CD4-positive, alpha-beta memory T cell (primary cell): ENCODE results near the gene PTPN4. TPM values are rescaled to one million over a fixed set of nuclear protein-coding genes. Genes with fewer than 3 reads are reported as not detected.
A peak's percentile ranks its signal among the peaks of the same experiment; 100 is the strongest.

Experiments used
- CTCF ChIA-PET: fragments of 350-600 bp; sonication (Branson Sonifier 250); formaldehyde crosslinking; loops from one replicate; lab custom pipeline; 2021; ENCODE audit warnings: inconsistent platforms; ENCODE audit not compliant: partially characterized antibody; lab: Charles Lee
- POLR2A ChIA-PET: fragments of 350-600 bp; sonication (Branson Sonifier 250); formaldehyde crosslinking; loops from one replicate; lab custom pipeline; 2021; ENCODE audit not compliant: partially characterized antibody; lab: Charles Lee
- DNase-seq, 5 donors: peaks; one replicate each; pipeline versions ENCODE4 v3.0.0 to v3.0.0-alpha.2; 2020 to 2022; ENCODE audit warnings: mixed read lengths in 1 of 5
- H3K27ac ChIP-seq: one replicate; pipeline ENCODE4 v1.7.0; 2013; ENCODE audit warnings: low read depth, low read length
- H3K27me3 ChIP-seq: 2 replicates; pipeline ENCODE4 v1.7.0; 2013; ENCODE audit warnings: mild to moderate bottlenecking, low read length, moderate library complexity; ENCODE audit not compliant: insufficient read depth
- H3K36me3 ChIP-seq: 2 replicates; pipeline ENCODE4 v1.7.0; 2013; ENCODE audit warnings: mild to moderate bottlenecking, low read length, moderate library complexity; ENCODE audit not compliant: insufficient read depth
- H3K4me1 ChIP-seq: 2 replicates; pipeline ENCODE4 v1.7.0; 2013; ENCODE audit warnings: mild to moderate bottlenecking, low read length, moderate library complexity; ENCODE audit not compliant: insufficient read depth
- H3K4me3 ChIP-seq, 2 donors: one replicate each; pipeline ENCODE4 v1.7.0; 2013; ENCODE audit warnings: low read length in 2 of 2, mild to moderate bottlenecking in 1 of 2
- H3K9me3 ChIP-seq, 2 donors: one replicate each; pipeline ENCODE4 v1.7.0; 2013; ENCODE audit warnings: low read length in 2 of 2, control low read depth in 1 of 2; ENCODE audit not compliant: control insufficient read depth in 1 of 2
- H3K27ac Mint-ChIP-seq, 7 donors: one replicate each; pipeline ENCODE4 v1.8.0; 2020 to 2021; ENCODE audit warnings: mixed read lengths in 7 of 7, mild to moderate bottlenecking in 6 of 7, inconsistent platforms in 3 of 7, moderate library complexity in 3 of 7
- H3K27me3 Mint-ChIP-seq, 2 donors: one replicate each; pipeline ENCODE4 v1.8.0; 2020 to 2021; ENCODE audit warnings: mixed read lengths in 2 of 2
- H3K36me3 Mint-ChIP-seq, 2 donors: one replicate each; pipeline ENCODE4 v1.8.0; 2020 to 2021; ENCODE audit warnings: mixed read lengths in 2 of 2, inconsistent platforms in 1 of 2, mild to moderate bottlenecking in 1 of 2
- H3K4me1 Mint-ChIP-seq, 4 donors: one replicate each; pipeline ENCODE4 v1.8.0; 2020 to 2021; ENCODE audit warnings: mixed read lengths in 4 of 4, mild to moderate bottlenecking in 1 of 4
- H3K4me3 Mint-ChIP-seq, 8 donors: one replicate each; pipeline ENCODE4 v1.8.0; 2020 to 2021; ENCODE audit warnings: mixed read lengths in 8 of 8, mild to moderate bottlenecking in 7 of 8, moderate library complexity in 6 of 8, inconsistent platforms in 3 of 8
- H3K9me3 Mint-ChIP-seq, 8 donors: one replicate each; pipeline ENCODE4 v1.8.0; 2020 to 2021; ENCODE audit warnings: mixed read lengths in 8 of 8, mild to moderate bottlenecking in 5 of 8, inconsistent platforms in 3 of 8, moderate library complexity in 1 of 8
- intact Hi-C: fragments of 100-400 bp; cut with micrococcal nuclease; formaldehyde crosslinking; loops from one replicate; pipeline ENCODE4 v1.15.1; 2023
- polyA plus RNA-seq, 2 donors: library from polyadenylated mRNA; unstranded; fragments of 300-500 nt; fragmentation: Illumina TruSeq; gene quantifications; one replicate each; pipeline ENCODE4 v1.2.3, GENCODE V29; 2021
- total RNA-seq, 2 experiments: library from RNA; stranded (reverse); gene quantifications; one replicate each; pipeline ENCODE4 v1.2.3, GENCODE V29; 2021

The PTPN4 gene
- total and polyA plus RNA-seq, 4 experiments from 2014 or later = 83.1 to 137 (median 92.9) TPM

DNA sequence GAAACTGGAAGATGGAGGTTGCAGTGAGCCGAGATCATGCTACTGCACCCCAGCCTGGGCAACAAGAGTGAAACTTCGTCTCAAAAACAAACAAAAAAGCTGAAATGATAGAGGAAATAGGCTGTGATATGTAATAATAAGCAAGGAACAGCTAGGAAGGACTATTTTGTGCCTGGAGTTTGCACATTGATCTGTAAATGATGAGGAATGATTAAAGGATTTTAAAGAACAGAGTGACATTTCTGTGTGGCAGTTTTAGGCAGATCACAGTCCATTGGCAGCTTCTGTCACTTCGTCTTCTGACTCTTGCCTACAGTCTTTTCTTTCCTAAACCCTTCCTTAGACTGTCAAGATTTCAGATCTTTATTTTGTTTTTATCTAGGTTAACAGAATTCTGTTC, 272.6 kb downstream of the PTPN4 start:
- intact Hi-C loops = no loop called here
- no peaks in the 10 kb centered on the region for H3K36me3 ChIP-seq
- ChIA-PET CTCF (no interaction called here), POLR2A (interaction anchor here (0.6 kb wide), 1 partner anchor 277 kb away, joined by 3 read pairs; no protein-coding TSS in a partner anchor)
- peaks cover 0 to 1% (median 0%) of the 10 kb centered on the region in 8 donors for H3K9me3 Mint-ChIP-seq
- no peak overlapping the region for H3K27ac ChIP-seq
- no peak overlapping the region for H3K4me3 ChIP-seq
- no peak for DNase-seq
- H3K9me3 ChIP-seq = no peaks in the 10 kb centered on the region
- H3K4me1 ChIP-seq = no peaks in the 10 kb centered on the region
- H3K36me3 Mint-ChIP-seq = peaks cover 2 to 9% of the 10 kb centered on the region in 2 donors
- no peaks in the 10 kb centered on the region for H3K27me3 ChIP-seq
- peak overlapping the region in 1 of 7 donors; percentile 54 for H3K27ac Mint-ChIP-seq
- H3K27me3 Mint-ChIP-seq = no peaks in the 10 kb centered on the region
- H3K4me3 Mint-ChIP-seq = no peak overlapping the region
- no peaks in the 10 kb centered on the region for H3K4me1 Mint-ChIP-seq

Other genes starting within 250 kb of the PTPN4 start
- gene SCTR, start 235.4 kb upstream of the PTPN4 start, total RNA-seq = not detected
- not detected for gene SCTR, start 235.4 kb upstream of the PTPN4 start, polyA plus RNA-seq
- not detected for gene CFAP221, start 215.5 kb upstream of the PTPN4 start, total RNA-seq
- not detected for gene CFAP221, start 215.5 kb upstream of the PTPN4 start, polyA plus RNA-seq
- 10 to 100 TPM; 22.5 to 23.9 TPM for gene TMEM177, start 80.7 kb upstream of the PTPN4 start, total RNA-seq
- gene TMEM177, start 80.7 kb upstream of the PTPN4 start, polyA plus RNA-seq = 10 to 100 TPM in 1 of 2 donors, 1 to 10 TPM in 1; 9.1 to 10.8 TPM